GM12878 (cell line): ENCODE measurements around the gene BIRC7. TPM values are rescaled to one million over a fixed set of nuclear protein-coding genes. Genes with fewer than 3 reads are reported as not detected.

ENCODE experiments used
- ATAC-seq: fragments of 200-7000 bp; cut with Tn5 transposase; 3 replicates; pipeline ENCODE4 v1.9.1; 2020; ENCODE audit warnings: mild to moderate bottlenecking, moderate library complexity
- BruUV-seq: library from RNA; stranded (reverse); fragments of 400-500 nt; replicated peaks from 2 replicates; lab custom pipeline; 2021; lab: Mats Ljungman, UMichigan
- CTCF ChIA-PET: fragments of 300-600 bp; sonication (Branson Sonifier 250); formaldehyde crosslinking; extraction: SDS; loops from one replicate; lab custom pipeline; 2021; ENCODE audit warnings: inconsistent platforms; lab: Yijun Ruan, JAX
- POLR2A ChIA-PET: fragments of 350-600 bp; formaldehyde crosslinking; extraction: SDS; loops from one replicate; lab custom pipeline; 2021; ENCODE audit warnings: inconsistent platforms; lab: Charles Lee
- RAD21 ChIA-PET: fragments of 300-600 bp; sonication (Branson Sonifier 250); formaldehyde crosslinking; loops from one replicate; lab custom pipeline; 2023; ENCODE audit warnings: antibody characterized with exemption; ENCODE audit not compliant: unreplicated experiment; lab: Charles Lee
- SMC1A ChIA-PET: fragments of 300-600 bp; sonication (Branson Sonifier 250); formaldehyde crosslinking; loops from one replicate; lab custom pipeline; 2023; ENCODE audit not compliant: unreplicated experiment, uncharacterized antibody; lab: Charles Lee
- DNase-seq: peaks from one replicate; pipeline ENCODE4 v3.0.0-alpha.2; 2011; ENCODE audit warnings: low read depth, low spot score
- FAIRE-seq: peaks from 3 replicates; lab custom pipeline; 2011; peaks lifted over from hg19 to GRCh38; lab: Jason Lieb, UNC
- H2AFZ ChIP-seq: 2 replicates; pipeline ENCODE4 v1.6.0; 2011; ENCODE audit warnings: low read depth, low read length, control low read depth; ENCODE audit not compliant: control insufficient read depth
- H3K27ac ChIP-seq: 2 replicates; pipeline ENCODE4 v1.5.1; 2011; ENCODE audit warnings: control low read depth; ENCODE audit not compliant: control insufficient read depth, insufficient read depth
- H3K27me3 ChIP-seq, 2 experiments: replicated peaks in 1 of 2; 2 replicates each; pipeline versions ENCODE4 v1.6.0 to v1.6.1; 2011; ENCODE audit warnings: low read length in 1 of 2; ENCODE audit not compliant: control insufficient read depth in 2 of 2, insufficient read depth in 2 of 2
- H3K36me3 ChIP-seq, 2 experiments: 2 replicates each; pipeline ENCODE4 v1.5.1; 2011; ENCODE audit warnings: low read length in 1 of 2; ENCODE audit not compliant: control insufficient read depth in 2 of 2, insufficient read depth in 2 of 2
- H3K4me1 ChIP-seq: 2 replicates; pipeline ENCODE4 v1.6.1; 2011; ENCODE audit warnings: mild to moderate bottlenecking, low read length, moderate library complexity, mixed read lengths; ENCODE audit not compliant: control insufficient read depth, insufficient read depth
- H3K4me2 ChIP-seq: 2 replicates; pipeline ENCODE4 v1.6.0; 2011; ENCODE audit warnings: control low read depth; ENCODE audit not compliant: control insufficient read depth, insufficient read depth
- H3K4me3 ChIP-seq: fragments of 200-600 bp; sonication (generic); 2 replicates; pipeline ENCODE4 v1.5.1; 2016
- H3K79me2 ChIP-seq: 2 replicates; pipeline ENCODE4 v1.6.0; 2011; ENCODE audit warnings: low read length; ENCODE audit not compliant: control insufficient read depth, insufficient read depth
- H3K9ac ChIP-seq: 2 replicates; pipeline ENCODE4 v1.8.0; 2011; ENCODE audit warnings: low read length, control low read depth, mixed read lengths; ENCODE audit not compliant: control insufficient read depth, insufficient read depth
- H3K9me3 ChIP-seq: replicated peaks from 3 replicates; pipeline ENCODE4 v1.5.1; 2011; ENCODE audit warnings: mild to moderate bottlenecking, low read length; ENCODE audit not compliant: control insufficient read depth, insufficient read depth
- H4K20me1 ChIP-seq: 2 replicates; pipeline ENCODE4 v1.6.0; 2011; ENCODE audit not compliant: control insufficient read depth, insufficient read depth
- BACH1 ChIP-seq: fragments of 450-650 bp; IDR thresholded peaks from 2 replicates; pipeline ENCODE4 v1.6.1; 2017; ENCODE audit warnings: mild to moderate bottlenecking, borderline replicate concordance
- BMI1 ChIP-seq: fragments of 450-650 bp; IDR thresholded peaks from 2 replicates; pipeline ENCODE4 v1.6.1; 2016; ENCODE audit warnings: mild to moderate bottlenecking, moderate library complexity, borderline replicate concordance
- CBFB ChIP-seq: IDR thresholded peaks from 2 replicates; pipeline ENCODE4 v1.6.1; 2016; ENCODE audit warnings: antibody characterized with exemption, low read depth
- CBX3 ChIP-seq: fragments of 200-600 bp; sonication (generic); IDR thresholded peaks from 2 replicates; pipeline ENCODE4 v1.6.1; 2016; ENCODE audit warnings: low read depth, borderline replicate concordance
- CHD1 ChIP-seq: IDR thresholded peaks from 2 replicates; pipeline ENCODE4 v1.6.1; 2012; ENCODE audit warnings: low read depth, low read length, improper control_type of control experiment
- CREB1 ChIP-seq: IDR thresholded peaks from 2 replicates; pipeline ENCODE4 v1.6.1; 2012; ENCODE audit warnings: low read depth, mild to moderate bottlenecking, inconsistent platforms
- IRF5 ChIP-seq: fragments of 450-650 bp; IDR thresholded peaks from 2 replicates; pipeline ENCODE4 v1.6.1; 2017; ENCODE audit warnings: borderline replicate concordance
- KAT2A ChIP-seq: conservative IDR thresholded peaks from 2 replicates; pipeline ENCODE4 v1.6.1; 2011; ENCODE audit warnings: low read depth, low read length; ENCODE audit not compliant: control insufficient read depth
- MTA3 ChIP-seq: IDR thresholded peaks from 2 replicates; pipeline ENCODE4 v1.6.1; 2012; ENCODE audit warnings: low read length, inconsistent platforms, borderline replicate concordance
- NFYA ChIP-seq: IDR thresholded peaks from 2 replicates; pipeline ENCODE4 v1.6.1; 2011; ENCODE audit warnings: low read depth, mild to moderate bottlenecking, low read length, improper control_type of control experiment, borderline replicate concordance
- PAX8 ChIP-seq: fragments of 450-650 bp; IDR thresholded peaks from 2 replicates; pipeline ENCODE4 v1.6.1; 2017; ENCODE audit warnings: mild to moderate bottlenecking, moderate library complexity
- PBX3 ChIP-seq: IDR thresholded peaks from 2 replicates; pipeline ENCODE4 v1.6.1; 2011; ENCODE audit warnings: mild to moderate bottlenecking, low read depth, low read length, moderate library complexity; ENCODE audit not compliant: insufficient replicate concordance
- POLR2AphosphoS2 ChIP-seq: IDR thresholded peaks from 2 replicates; pipeline ENCODE4 v1.6.1; 2011; ENCODE audit warnings: low read depth, mild to moderate bottlenecking, low read length, improper control_type of control experiment, moderate library complexity
- RUNX3 ChIP-seq: IDR thresholded peaks from 2 replicates; pipeline ENCODE4 v1.6.1; 2012; ENCODE audit warnings: low read length, inconsistent platforms
- SMARCA5 ChIP-seq: fragments of 450-650 bp; IDR thresholded peaks from 2 replicates; pipeline ENCODE4 v1.6.1; 2017; ENCODE audit warnings: mild to moderate bottlenecking
- SREBF2 ChIP-seq: IDR thresholded peaks from 2 replicates; pipeline ENCODE4 v1.6.1; 2012; ENCODE audit warnings: mild to moderate bottlenecking, low read length
- TBL1XR1 ChIP-seq: IDR thresholded peaks from 2 replicates; pipeline ENCODE4 v1.6.1; 2012; ENCODE audit warnings: low read depth, low read length, improper control_type of control experiment
- ZNF687 ChIP-seq: fragments of 450-650 bp; IDR thresholded peaks from 2 replicates; pipeline ENCODE4 v1.6.1; 2017; ENCODE audit warnings: mild to moderate bottlenecking, moderate library complexity
- WGBS: methylation state at CpG from one replicate; pipeline ENCODE4 v1.1.6; 2016; ENCODE audit warnings: low lambda C conversion rate; ENCODE audit not compliant: insufficient replicate concordance, insufficient coverage; ENCODE audit errors: missing lambda C conversion rate; 5-methylcytosine and 5-hydroxymethylcytosine counted together
- in situ Hi-C: fragments of 300-500 bp; cut with MboI; formaldehyde crosslinking; loops from 9 replicates; pipeline ENCODE4 v1.14.3; 2018; ENCODE audit warnings: mixed read lengths
- intact Hi-C: fragments of 100-400 bp; cut with micrococcal nuclease; formaldehyde crosslinking; loops from one replicate; pipeline ENCODE4 v1.14.2; 2022; ENCODE audit not compliant: unreplicated experiment
- polyA plus RNA-seq, 11 experiments: library from polyadenylated mRNA; depleted of rRNA in 4 of 11; unstranded in 6 of 11; stranded (reverse) in 5 of 11; fragments of >200 nt; fragmentation: Nextera tagmentation in 4 of 11; fragmentation: Illumina TruSeq in 1 of 11; extraction: Ambion mirVana in 4 of 11; extraction: Trizol in 1 of 11; gene quantifications; 1 replicate in 1 of 11; 2 replicates in 10 of 11; pipeline versions ENCODE4 v1.2.1 to v1.2.3, GENCODE V29; 2011 to 2016; ENCODE audit warnings: inconsistent platforms in 2 of 11, missing spikeins in 2 of 11, low read depth in 1 of 11
- total RNA-seq, 4 experiments: library from RNA; depleted of rRNA in 3 of 4; stranded (reverse); fragments of >200 nt in 3 of 4; fragmentation: Illumina TruSeq in 1 of 4; extraction: Trizol in 1 of 4; gene quantifications; 2 replicates each; pipeline versions ENCODE4 v1.2.1 to v1.2.3, GENCODE V29; 2013 to 2021
- TF ChIP-seq, protein P1 (sequence below): IDR thresholded peaks from 2 replicates; pipeline ENCODE4 v1.6.1; 2011; ENCODE audit warnings: low read depth, low read length, improper control_type of control experiment, borderline replicate concordance

Gene BIRC7
- total and polyA plus RNA-seq, 10 of the 15 experiments (the other 5 are each of a cell fraction or from before 2014, with no cell fraction given) = 0.31 TPM; not detected in 9

DNA sequence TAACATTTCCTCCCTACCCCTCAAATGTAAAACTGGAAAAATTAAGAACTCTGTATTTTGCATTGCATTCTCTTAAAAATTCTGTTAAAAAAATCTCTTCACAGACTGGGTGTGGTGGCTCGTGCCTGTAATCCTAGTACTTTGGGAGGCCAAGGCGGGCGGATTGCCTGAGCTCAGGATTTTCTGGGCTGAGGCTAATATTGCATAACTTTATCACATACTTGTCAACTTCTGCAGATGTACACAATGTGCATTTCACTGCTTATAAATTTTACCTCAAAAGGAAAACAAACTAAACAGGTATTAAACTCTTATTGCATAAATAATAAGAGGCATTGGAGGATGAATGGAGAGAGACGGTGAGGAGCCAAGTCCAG lies 40.9 kb upstream of the BIRC7 start:
- H3K9ac ChIP-seq = no peak overlapping the region
- peaks cover 3% of the 10 kb centered on the region for H3K79me2 ChIP-seq
- DNase-seq (no peak), ATAC-seq (no peak), FAIRE-seq (no peak)
- H3K27me3 ChIP-seq = no peaks in the 10 kb centered on the region
- intact Hi-C loops (no loop called here), in situ Hi-C loops (no loop called here)
- no peak overlapping the region for H3K4me3 ChIP-seq
- RAD21 ChIA-PET = no interaction called here
- no TSS peak for BruUV-seq
- H3K9me3 ChIP-seq = no peaks in the 10 kb centered on the region
- TF ChIP-seq BMI1 (no peak), BACH1 (no peak), PAX8 (no peak), CBX3 (no peak), TBL1XR1 (no peak), CREB1 (no peak), CHD1 (no peak), NFYA (no peak), MTA3 (no peak), IRF5 (no peak), POLR2AphosphoS2 (no peak), PBX3 (no peak), CBFB (no peak), SMARCA5 (no peak), RUNX3 (no peak), ZNF687 (no peak), KAT2A (no peak), SREBF2 (no peak)
- TF ChIP-seq, protein P1, sequence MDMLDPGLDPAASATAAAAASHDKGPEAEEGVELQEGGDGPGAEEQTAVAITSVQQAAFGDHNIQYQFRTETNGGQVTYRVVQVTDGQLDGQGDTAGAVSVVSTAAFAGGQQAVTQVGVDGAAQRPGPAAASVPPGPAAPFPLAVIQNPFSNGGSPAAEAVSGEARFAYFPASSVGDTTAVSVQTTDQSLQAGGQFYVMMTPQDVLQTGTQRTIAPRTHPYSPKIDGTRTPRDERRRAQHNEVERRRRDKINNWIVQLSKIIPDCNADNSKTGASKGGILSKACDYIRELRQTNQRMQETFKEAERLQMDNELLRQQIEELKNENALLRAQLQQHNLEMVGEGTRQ = no peak
- CTCF ChIA-PET = no interaction called here
- H3K4me1 ChIP-seq = no peaks in the 10 kb centered on the region
- peaks cover 0 to 11% of the 10 kb centered on the region in 2 experiments for H3K36me3 ChIP-seq
- SMC1A ChIA-PET = no interaction called here
- H2AFZ ChIP-seq = no peak overlapping the region
- no peak overlapping the region for H3K4me2 ChIP-seq
- H3K27ac ChIP-seq = no peak overlapping the region
- WGBS = 99% methylated on average over 4 of the region's 4 CpGs
- peaks cover 8% of the 10 kb centered on the region for H4K20me1 ChIP-seq
- POLR2A ChIA-PET = no interaction called here
